H9 (cell line): ENCODE data around the gene TENM4. TPM values are rescaled to one million over a fixed set of nuclear protein-coding genes. Genes with fewer than 3 reads are reported as not detected.
A peak's percentile ranks its signal among the peaks of the same experiment; 100 is the strongest.

ENCODE experiments used
- DNase-seq: peaks from one replicate; pipeline ENCODE4 v3.0.0-alpha.2; 2017
- H2AFZ ChIP-seq: one replicate; pipeline ENCODE4 v1.6.1; 2013; ENCODE audit warnings: mild to moderate bottlenecking, low read length, control low read depth, moderate library complexity
- H2AK5ac ChIP-seq: 2 replicates; pipeline ENCODE4 v1.6.1; 2013; ENCODE audit warnings: low read length, control low read depth, mixed read lengths; ENCODE audit not compliant: insufficient read length
- H2BK120ac ChIP-seq: one replicate; pipeline ENCODE4 v1.6.1; 2013; ENCODE audit warnings: low read depth, mild to moderate bottlenecking, low read length, control low read depth, inconsistent platforms; ENCODE audit not compliant: poor library complexity, severe bottlenecking
- H2BK12ac ChIP-seq: 2 replicates; pipeline ENCODE4 v1.6.1; 2013; ENCODE audit warnings: low read length, control low read depth, mixed read lengths, low read depth; ENCODE audit not compliant: insufficient read length
- H2BK15ac ChIP-seq: 2 replicates; pipeline ENCODE4 v1.6.1; 2013; ENCODE audit warnings: low read depth, low read length, control low read depth
- H2BK20ac ChIP-seq: one replicate; pipeline ENCODE4 v1.6.1; 2013; ENCODE audit warnings: low read depth, mild to moderate bottlenecking, low read length, control low read depth, inconsistent platforms; ENCODE audit not compliant: poor library complexity, severe bottlenecking
- H2BK5ac ChIP-seq: 2 replicates; pipeline ENCODE4 v1.6.1; 2013; ENCODE audit warnings: low read length, control low read depth, mixed read lengths; ENCODE audit not compliant: insufficient read length
- H3K14ac ChIP-seq: 2 replicates; pipeline ENCODE4 v1.6.1; 2013; ENCODE audit warnings: low read length, control low read depth; ENCODE audit not compliant: insufficient read depth
- H3K18ac ChIP-seq: 2 replicates; pipeline ENCODE4 v1.6.1; 2013; ENCODE audit warnings: low read depth, mild to moderate bottlenecking, mixed read lengths, low read length, control low read depth; ENCODE audit not compliant: insufficient read length
- H3K23ac ChIP-seq: 2 replicates; pipeline ENCODE4 v1.6.1; 2013; ENCODE audit warnings: low read length, control low read depth, mixed read lengths, low read depth; ENCODE audit not compliant: insufficient read length
- H3K23me2 ChIP-seq: 2 replicates; pipeline ENCODE4 v1.6.1; 2013; ENCODE audit warnings: low read depth, mild to moderate bottlenecking, mixed read lengths, low read length, control low read depth; ENCODE audit not compliant: insufficient read length, poor library complexity, severe bottlenecking
- H3K27ac ChIP-seq: 2 replicates; pipeline ENCODE4 v1.5.1; 2013; ENCODE audit warnings: low read length, control low read depth, mixed read lengths, low read depth; ENCODE audit not compliant: insufficient read length
- H3K27me3 ChIP-seq: 2 replicates; pipeline ENCODE4 v1.6.1; 2013; ENCODE audit warnings: low read length, control low read depth, inconsistent platforms; ENCODE audit not compliant: insufficient read depth
- H3K4ac ChIP-seq: 2 replicates; pipeline ENCODE4 v1.6.1; 2013; ENCODE audit warnings: low read depth, mild to moderate bottlenecking, control low read depth, inconsistent platforms, low read length, moderate library complexity
- H3K4me1 ChIP-seq: 2 replicates; pipeline ENCODE4 v1.6.1; 2013; ENCODE audit warnings: low read length, control low read depth, inconsistent platforms; ENCODE audit not compliant: insufficient read depth
- H3K4me2 ChIP-seq: 2 replicates; pipeline ENCODE4 v1.6.1; 2013; ENCODE audit warnings: low read length, control low read depth, mixed read lengths; ENCODE audit not compliant: insufficient read length, insufficient read depth
- H3K56ac ChIP-seq: 2 replicates; pipeline ENCODE4 v1.6.1; 2013; ENCODE audit warnings: low read depth, mild to moderate bottlenecking, mixed read lengths, low read length, control low read depth; ENCODE audit not compliant: insufficient read length
- H3K79me1 ChIP-seq: 2 replicates; pipeline ENCODE4 v1.6.1; 2013; ENCODE audit warnings: low read depth, mild to moderate bottlenecking, moderate library complexity, low read length, control low read depth, inconsistent platforms; ENCODE audit not compliant: insufficient read depth, poor library complexity, severe bottlenecking
- H3K79me2 ChIP-seq: 2 replicates; pipeline ENCODE4 v1.6.1; 2013; ENCODE audit warnings: low read length, control low read depth, inconsistent platforms; ENCODE audit not compliant: insufficient read depth
- H3K9ac ChIP-seq: 2 replicates; pipeline ENCODE4 v1.6.1; 2013; ENCODE audit warnings: low read length, control low read depth, mixed read lengths; ENCODE audit not compliant: insufficient read length; ENCODE audit errors: extremely low read depth
- H3K9me3 ChIP-seq: one replicate; pipeline ENCODE4 v1.6.1; 2013; ENCODE audit warnings: low read depth, low read length, inconsistent platforms; ENCODE audit not compliant: control insufficient read depth
- H3T11ph ChIP-seq: one replicate; pipeline ENCODE4 v1.6.1; 2013; ENCODE audit warnings: mild to moderate bottlenecking, low read length, control low read depth, inconsistent platforms
- H4K20me1 ChIP-seq: one replicate; pipeline ENCODE4 v1.6.1; 2013; ENCODE audit not compliant: control insufficient read depth, insufficient read length, insufficient read depth
- H4K5ac ChIP-seq: 2 replicates; pipeline ENCODE4 v1.6.1; 2013; ENCODE audit warnings: low read depth, mild to moderate bottlenecking, mixed read lengths, low read length, control low read depth; ENCODE audit not compliant: insufficient read length
- H4K8ac ChIP-seq: replicated peaks from 2 replicates; pipeline ENCODE4 v1.6.1; 2013; ENCODE audit warnings: low read length, control low read depth, mixed read lengths, low read depth; ENCODE audit not compliant: insufficient read length
- H4K91ac ChIP-seq: 2 replicates; pipeline ENCODE4 v1.6.1; 2013; ENCODE audit warnings: low read depth, mild to moderate bottlenecking, moderate library complexity, mixed read lengths, low read length, control low read depth; ENCODE audit not compliant: insufficient read length
- H3K27ac Mint-ChIP-seq, 3 experiments: 2 replicates in 2 of 3; 3 replicates in 1 of 3; pipeline ENCODE4 v1.8.0; 2020 to 2021; ENCODE audit warnings: mixed read lengths in 3 of 3, mild to moderate bottlenecking in 1 of 3, moderate library complexity in 1 of 3
- H3K27me3 Mint-ChIP-seq: 2 replicates; pipeline ENCODE4 v1.8.0; 2021; ENCODE audit warnings: low read depth, mild to moderate bottlenecking, moderate library complexity, mixed read lengths
- H3K36me3 Mint-ChIP-seq, 3 experiments: 2 replicates in 2 of 3; 3 replicates in 1 of 3; pipeline ENCODE4 v1.8.0; 2020 to 2021; ENCODE audit warnings: low read depth in 3 of 3, mixed read lengths in 3 of 3; ENCODE audit not compliant: insufficient read depth in 1 of 3
- H3K4me1 Mint-ChIP-seq, 2 experiments: 2 replicates each; pipeline ENCODE4 v1.8.0; 2020; ENCODE audit warnings: mixed read lengths in 2 of 2
- H3K4me3 Mint-ChIP-seq, 2 experiments: 2 replicates in 1 of 2; 3 replicates in 1 of 2; pipeline ENCODE4 v1.8.0; 2020 to 2021; ENCODE audit warnings: mild to moderate bottlenecking in 2 of 2, mixed read lengths in 2 of 2, moderate library complexity in 1 of 2
- H3K9me3 Mint-ChIP-seq, 2 experiments: 2 replicates in 1 of 2; 3 replicates in 1 of 2; pipeline ENCODE4 v1.8.0; 2020; ENCODE audit warnings: mild to moderate bottlenecking in 2 of 2, mixed read lengths in 2 of 2, moderate library complexity in 1 of 2
- WGBS: extraction: QIAGEN DNeasy Blood & Tissue Kit; methylation state at CpG from one replicate; pipeline ENCODE4 v1.1.7; 2013; ENCODE audit warnings: missing lambda C conversion rate, low lambda C conversion rate, mixed read lengths; ENCODE audit not compliant: insufficient read length; ENCODE audit errors: extremely low coverage; 5-methylcytosine and 5-hydroxymethylcytosine counted together
- total RNA-seq: library from RNA; stranded (reverse); gene quantifications from 2 replicates; pipeline ENCODE4 v1.2.1, GENCODE V29; 2021
- TF ChIP-seq, protein P1 (sequence below): fragments of 200-600 bp; sonication (generic); conservative IDR thresholded peaks from 3 replicates; pipeline ENCODE4 v1.8.0; 2021; ENCODE audit warnings: antibody characterized with exemption, mild to moderate bottlenecking

Gene TENM4
- total RNA-seq, 1 experiment from 2014 or later: 4.6 TPM

GRCh38 chr11:78929207-78929905, 511.5 kb downstream of the TENM4 start:
- Histone ChIP-seq H3T11ph (no peak overlapping the region), H3K27ac (no peak overlapping the region), H4K5ac (no peak overlapping the region), H3K23me2 (no peaks in the 10 kb centered on the region), H3K14ac (no peak overlapping the region), H3K27me3 (peaks cover 41% of the 10 kb centered on the region), H4K20me1 (no peaks in the 10 kb centered on the region), H2BK15ac (no peak overlapping the region), H2AFZ (no peak overlapping the region), H3K9ac (no peak overlapping the region), H3K4me2 (peak overlapping the region; percentile 22), H3K23ac (no peak overlapping the region), H2AK5ac (no peak overlapping the region), H3K79me1 (no peaks in the 10 kb centered on the region), H2BK120ac (no peak overlapping the region), H4K8ac (no peak overlapping the region), H2BK20ac (no peak overlapping the region), H3K9me3 (no peaks in the 10 kb centered on the region), H4K91ac (no peak overlapping the region), H3K4ac (no peak overlapping the region), H3K56ac (no peak overlapping the region), H2BK5ac (no peak overlapping the region), H3K79me2 (no peaks in the 10 kb centered on the region), H3K18ac (no peak overlapping the region), H2BK12ac (no peak overlapping the region), H3K4me1 (peaks cover 8% of the 10 kb centered on the region; the same call in 1 of the 2 replicates)
- peaks cover 51 to 55% of the 10 kb centered on the region in 2 experiments for H3K4me1 Mint-ChIP-seq
- peak overlapping the region in 2 of 3 experiments; percentile 34 to 72; a peak in 3 of 7 replicates for H3K27ac Mint-ChIP-seq
- H3K9me3 Mint-ChIP-seq: peaks cover 11 to 12% of the 10 kb centered on the region in 2 experiments
- WGBS: no CpG with 5 or more reads among the region's 5 CpGs
- peak overlapping the region; percentile 10 to 21; a peak in 3 of 5 replicates for H3K4me3 Mint-ChIP-seq
- peaks cover 4 to 15% (median 6%) of the 10 kb centered on the region in 3 experiments; a peak in 6 of 7 replicates for H3K36me3 Mint-ChIP-seq
- peaks cover 96% of the 10 kb centered on the region for H3K27me3 Mint-ChIP-seq
- DNase-seq: peak; percentile 75
- TF ChIP-seq, protein P1, sequence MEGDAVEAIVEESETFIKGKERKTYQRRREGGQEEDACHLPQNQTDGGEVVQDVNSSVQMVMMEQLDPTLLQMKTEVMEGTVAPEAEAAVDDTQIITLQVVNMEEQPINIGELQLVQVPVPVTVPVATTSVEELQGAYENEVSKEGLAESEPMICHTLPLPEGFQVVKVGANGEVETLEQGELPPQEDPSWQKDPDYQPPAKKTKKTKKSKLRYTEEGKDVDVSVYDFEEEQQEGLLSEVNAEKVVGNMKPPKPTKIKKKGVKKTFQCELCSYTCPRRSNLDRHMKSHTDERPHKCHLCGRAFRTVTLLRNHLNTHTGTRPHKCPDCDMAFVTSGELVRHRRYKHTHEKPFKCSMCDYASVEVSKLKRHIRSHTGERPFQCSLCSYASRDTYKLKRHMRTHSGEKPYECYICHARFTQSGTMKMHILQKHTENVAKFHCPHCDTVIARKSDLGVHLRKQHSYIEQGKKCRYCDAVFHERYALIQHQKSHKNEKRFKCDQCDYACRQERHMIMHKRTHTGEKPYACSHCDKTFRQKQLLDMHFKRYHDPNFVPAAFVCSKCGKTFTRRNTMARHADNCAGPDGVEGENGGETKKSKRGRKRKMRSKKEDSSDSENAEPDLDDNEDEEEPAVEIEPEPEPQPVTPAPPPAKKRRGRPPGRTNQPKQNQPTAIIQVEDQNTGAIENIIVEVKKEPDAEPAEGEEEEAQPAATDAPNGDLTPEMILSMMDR: no peak
